ENCODE data around the gene CCDC85A.

DNA sequence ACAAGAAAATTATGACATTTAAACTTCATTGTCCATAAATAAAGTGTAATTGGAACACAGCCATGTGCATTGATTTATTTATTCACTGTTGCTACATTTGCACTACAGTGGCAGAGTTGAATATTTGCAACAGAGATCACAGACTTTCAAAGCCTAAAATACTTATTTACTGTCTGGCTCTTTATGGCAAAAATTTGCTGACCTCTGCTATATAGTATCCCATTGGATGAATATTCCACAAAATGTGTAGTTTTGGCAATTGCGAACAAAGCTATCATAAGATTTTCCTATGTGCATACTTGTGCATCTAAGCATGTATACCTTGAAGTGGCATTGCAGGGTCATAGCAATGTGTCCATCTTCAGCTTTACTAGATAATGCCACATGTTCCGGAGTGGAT lies 32.1 kb downstream of the CCDC85A start:
- TF ChIP-seq ZFP30 (CRISPR knock-in tag; IDR thresholded peaks at IDR 0.05) (no peak), PATZ1 (CRISPR knock-in tag; IDR thresholded peaks at IDR 0.05; ENCODE audit: borderline replicate concordance) (no peak), ZNF8 (CRISPR knock-in tag; IDR thresholded peaks at IDR 0.05) (no peak), ZNF70 (CRISPR knock-in tag; IDR thresholded peaks at IDR 0.05) (no peak), SNAI2 (CRISPR knock-in tag; IDR thresholded peaks at IDR 0.05) (no peak), ISL1 (CRISPR knock-in tag; IDR thresholded peaks at IDR 0.05) (no peak), ESRRG (CRISPR knock-in tag; IDR thresholded peaks at IDR 0.05) (no peak), RARB (CRISPR knock-in tag; IDR thresholded peaks at IDR 0.05) (no peak)
- TF ChIP-seq, protein P1, sequence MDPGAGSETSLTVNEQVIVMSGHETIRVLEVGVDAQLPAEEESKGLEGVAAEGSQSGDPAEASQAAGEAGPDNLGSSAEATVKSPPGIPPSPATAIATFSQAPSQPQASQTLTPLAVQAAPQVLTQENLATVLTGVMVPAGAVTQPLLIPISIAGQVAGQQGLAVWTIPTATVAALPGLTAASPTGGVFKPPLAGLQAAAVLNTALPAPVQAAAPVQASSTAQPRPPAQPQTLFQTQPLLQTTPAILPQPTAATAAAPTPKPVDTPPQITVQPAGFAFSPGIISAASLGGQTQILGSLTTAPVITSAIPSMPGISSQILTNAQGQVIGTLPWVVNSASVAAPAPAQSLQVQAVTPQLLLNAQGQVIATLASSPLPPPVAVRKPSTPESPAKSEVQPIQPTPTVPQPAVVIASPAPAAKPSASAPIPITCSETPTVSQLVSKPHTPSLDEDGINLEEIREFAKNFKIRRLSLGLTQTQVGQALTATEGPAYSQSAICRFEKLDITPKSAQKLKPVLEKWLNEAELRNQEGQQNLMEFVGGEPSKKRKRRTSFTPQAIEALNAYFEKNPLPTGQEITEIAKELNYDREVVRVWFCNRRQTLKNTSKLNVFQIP (CRISPR knock-in tag; IDR thresholded peaks at IDR 0.05; ENCODE audit: borderline replicate concordance, low read depth) = no peak

All from SK-N-SH treated with all-trans-retinoic acid at 6 μM for 48 hours (cell line).